SK-N-SH treated with all-trans-retinoic acid at 6 μM for 48 hours (cell line): ENCODE data around the gene ISYNA1.

Experiments used
- ATAC-seq: fragments of 200-7000 bp; cut with Tn5 transposase; 3 replicates; pipeline ENCODE4 v1.9.1; 2020; ENCODE audit warnings: mild to moderate bottlenecking, moderate library complexity
- OSR1 ChIP-seq: fragments of 250-450 bp; sonication (Bioruptor Pico); IDR thresholded peaks from 2 replicates; pipeline ENCODE4 v1.8.0; 2022; ENCODE audit warnings: moderate library complexity, mild to moderate bottlenecking, inconsistent platforms
- PPARA ChIP-seq: fragments of 250-450 bp; sonication (Bioruptor Pico); IDR thresholded peaks from 2 replicates; pipeline ENCODE4 v1.5.0; 2020; ENCODE audit warnings: mild to moderate bottlenecking, borderline replicate concordance
- RARB ChIP-seq: fragments of 250-450 bp; sonication (Bioruptor Pico); IDR thresholded peaks from 2 replicates; pipeline ENCODE4 v1.8.0; 2021; ENCODE audit warnings: mild to moderate bottlenecking, moderate library complexity
- TCF4 ChIP-seq: fragments of 250-450 bp; sonication (Bioruptor Pico); IDR thresholded peaks from 2 replicates; pipeline ENCODE4 v1.8.0; 2021; ENCODE audit warnings: mild to moderate bottlenecking, moderate library complexity, borderline replicate concordance
- TSHZ2 ChIP-seq: fragments of 250-450 bp; sonication (Bioruptor Pico); IDR thresholded peaks from 2 replicates; pipeline ENCODE4 v1.5.0; 2020; ENCODE audit warnings: mild to moderate bottlenecking, moderate library complexity
- ZFP30 ChIP-seq: fragments of 450-650 bp; formaldehyde crosslinking; IDR thresholded peaks from 2 replicates; pipeline ENCODE4 v1.5.0; 2022; ENCODE audit warnings: mild to moderate bottlenecking, moderate library complexity
- ZNF565 ChIP-seq: fragments of 450-650 bp; formaldehyde crosslinking; conservative IDR thresholded peaks from 2 replicates; pipeline ENCODE4 v1.5.0; 2020; ENCODE audit warnings: low read depth, mild to moderate bottlenecking, moderate library complexity
- ZNF70 ChIP-seq: fragments of 450-650 bp; formaldehyde crosslinking; IDR thresholded peaks from 2 replicates; pipeline ENCODE4 v1.5.0; 2020; ENCODE audit warnings: mild to moderate bottlenecking, moderate library complexity
- TF ChIP-seq, protein P1 (sequence below): fragments of 250-450 bp; sonication (Bioruptor Pico); IDR thresholded peaks from 2 replicates; pipeline ENCODE4 v1.8.0; 2020; ENCODE audit warnings: mild to moderate bottlenecking, moderate library complexity, borderline replicate concordance
- TF ChIP-seq, protein P2 (sequence below): fragments of 250-450 bp; sonication (Bioruptor Pico); IDR thresholded peaks from 2 replicates; pipeline ENCODE4 v1.8.0; 2021; ENCODE audit warnings: low read depth, mild to moderate bottlenecking, moderate library complexity, borderline replicate concordance
- TF ChIP-seq, protein P3 (sequence below): fragments of 250-450 bp; sonication (Bioruptor Pico); IDR thresholded peaks from 2 replicates; pipeline ENCODE4 v1.5.1; 2020; ENCODE audit warnings: low read depth, mild to moderate bottlenecking, moderate library complexity

Gene ISYNA1

DNA sequence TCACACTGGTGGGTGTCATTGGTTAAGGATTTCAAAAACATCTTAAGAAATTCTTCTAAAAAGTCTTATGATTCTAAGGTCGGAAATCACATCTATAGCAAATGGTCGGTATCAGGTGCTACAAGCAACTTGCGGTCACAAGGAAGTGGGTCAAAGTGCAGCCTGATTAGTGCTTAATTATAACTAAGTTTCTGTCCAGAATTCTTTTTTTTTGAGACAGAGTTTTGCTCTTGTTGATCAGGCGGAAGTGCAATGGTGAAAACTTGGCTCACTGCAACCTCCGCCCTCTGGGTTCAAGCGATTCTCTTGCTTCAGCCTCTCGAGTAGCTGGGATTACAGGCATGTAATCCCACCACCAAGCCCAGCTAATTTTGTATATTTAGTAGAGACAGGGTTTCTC is 53.2 kb downstream of the ISYNA1 start:
- TF ChIP-seq PPARA (CRISPR knock-in tag): no peak
- no peak for TF ChIP-seq ZNF565 (CRISPR knock-in tag)
- TF ChIP-seq, protein P1, sequence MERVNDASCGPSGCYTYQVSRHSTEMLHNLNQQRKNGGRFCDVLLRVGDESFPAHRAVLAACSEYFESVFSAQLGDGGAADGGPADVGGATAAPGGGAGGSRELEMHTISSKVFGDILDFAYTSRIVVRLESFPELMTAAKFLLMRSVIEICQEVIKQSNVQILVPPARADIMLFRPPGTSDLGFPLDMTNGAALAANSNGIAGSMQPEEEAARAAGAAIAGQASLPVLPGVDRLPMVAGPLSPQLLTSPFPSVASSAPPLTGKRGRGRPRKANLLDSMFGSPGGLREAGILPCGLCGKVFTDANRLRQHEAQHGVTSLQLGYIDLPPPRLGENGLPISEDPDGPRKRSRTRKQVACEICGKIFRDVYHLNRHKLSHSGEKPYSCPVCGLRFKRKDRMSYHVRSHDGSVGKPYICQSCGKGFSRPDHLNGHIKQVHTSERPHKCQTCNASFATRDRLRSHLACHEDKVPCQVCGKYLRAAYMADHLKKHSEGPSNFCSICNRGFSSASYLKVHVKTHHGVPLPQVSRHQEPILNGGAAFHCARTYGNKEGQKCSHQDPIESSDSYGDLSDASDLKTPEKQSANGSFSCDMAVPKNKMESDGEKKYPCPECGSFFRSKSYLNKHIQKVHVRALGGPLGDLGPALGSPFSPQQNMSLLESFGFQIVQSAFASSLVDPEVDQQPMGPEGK: no peak
- TF ChIP-seq RARB (CRISPR knock-in tag): no peak
- no peak for TF ChIP-seq TCF4 (CRISPR knock-in tag)
- TF ChIP-seq TSHZ2 (CRISPR knock-in tag): no peak
- no peak for TF ChIP-seq ZFP30 (CRISPR knock-in tag)
- TF ChIP-seq, protein P2, sequence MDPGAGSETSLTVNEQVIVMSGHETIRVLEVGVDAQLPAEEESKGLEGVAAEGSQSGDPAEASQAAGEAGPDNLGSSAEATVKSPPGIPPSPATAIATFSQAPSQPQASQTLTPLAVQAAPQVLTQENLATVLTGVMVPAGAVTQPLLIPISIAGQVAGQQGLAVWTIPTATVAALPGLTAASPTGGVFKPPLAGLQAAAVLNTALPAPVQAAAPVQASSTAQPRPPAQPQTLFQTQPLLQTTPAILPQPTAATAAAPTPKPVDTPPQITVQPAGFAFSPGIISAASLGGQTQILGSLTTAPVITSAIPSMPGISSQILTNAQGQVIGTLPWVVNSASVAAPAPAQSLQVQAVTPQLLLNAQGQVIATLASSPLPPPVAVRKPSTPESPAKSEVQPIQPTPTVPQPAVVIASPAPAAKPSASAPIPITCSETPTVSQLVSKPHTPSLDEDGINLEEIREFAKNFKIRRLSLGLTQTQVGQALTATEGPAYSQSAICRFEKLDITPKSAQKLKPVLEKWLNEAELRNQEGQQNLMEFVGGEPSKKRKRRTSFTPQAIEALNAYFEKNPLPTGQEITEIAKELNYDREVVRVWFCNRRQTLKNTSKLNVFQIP (CRISPR knock-in tag): no peak
- TF ChIP-seq ZNF70: no peak
- TF ChIP-seq, protein P3, sequence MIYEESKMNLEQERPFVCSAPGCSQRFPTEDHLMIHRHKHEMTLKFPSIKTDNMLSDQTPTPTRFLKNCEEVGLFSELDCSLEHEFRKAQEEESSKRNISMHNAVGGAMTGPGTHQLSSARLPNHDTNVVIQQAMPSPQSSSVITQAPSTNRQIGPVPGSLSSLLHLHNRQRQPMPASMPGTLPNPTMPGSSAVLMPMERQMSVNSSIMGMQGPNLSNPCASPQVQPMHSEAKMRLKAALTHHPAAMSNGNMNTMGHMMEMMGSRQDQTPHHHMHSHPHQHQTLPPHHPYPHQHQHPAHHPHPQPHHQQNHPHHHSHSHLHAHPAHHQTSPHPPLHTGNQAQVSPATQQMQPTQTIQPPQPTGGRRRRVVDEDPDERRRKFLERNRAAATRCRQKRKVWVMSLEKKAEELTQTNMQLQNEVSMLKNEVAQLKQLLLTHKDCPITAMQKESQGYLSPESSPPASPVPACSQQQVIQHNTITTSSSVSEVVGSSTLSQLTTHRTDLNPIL (CRISPR knock-in tag): no peak
- TF ChIP-seq OSR1 (CRISPR knock-in tag): no peak
- TF ChIP-seq, all 23 proteins: peak for 0
- no peak for ATAC-seq
